Measurements from ENCODE around the gene FTH1. TPM values are rescaled to one million over a fixed set of nuclear protein-coding genes. Genes with fewer than 3 reads are reported as not detected.

Gene FTH1
- total RNA-seq, 1 experiment from 2014 or later = 3,345 TPM

- CTCF ChIA-PET = interaction anchor here (0.7 to 6.4 kb wide), 21 partner anchors 8 to 200 kb away, joined by 3 to 162 read pairs (median 6); no protein-coding TSS in a partner anchor
- BruUV-seq (replicated peaks) = no TSS peak
- Histone ChIP-seq H3K9me3 (ENCODE audit: control insufficient read depth in 1 of 2, insufficient read depth in 1 of 2, low read depth in 1 of 2, low read length in 2 of 2) (no peaks in the 10 kb centered on the region), H3K4me2 (ENCODE audit: low read length) (no peak overlapping the region), H3K4me3 (replicated peaks in 1 of 2; ENCODE audit: low read depth in 1 of 2, low read length in 2 of 2) (no peak overlapping the region), H3K9me2 (ENCODE audit: insufficient read depth) (no peaks in the 10 kb centered on the region), H3K27ac (ENCODE audit: low read depth, low read length) (no peak overlapping the region), H2AFZ (ENCODE audit: low read depth, low read length, poor library complexity, severe bottlenecking) (no peak overlapping the region), H3K27me3 (ENCODE audit: insufficient read depth, low read length) (no peaks in the 10 kb centered on the region), H3K36me3 (ENCODE audit: control insufficient read depth in 1 of 2, insufficient read depth in 2 of 2, low read length in 2 of 2) (no peaks in the 10 kb centered on the region), H3K79me2 (ENCODE audit: insufficient read depth, low read length) (no peaks in the 10 kb centered on the region), H4K20me1 (ENCODE audit: insufficient read depth) (no peaks in the 10 kb centered on the region), H3K9ac (ENCODE audit: low read length) (no peak overlapping the region), H3K4me1 (ENCODE audit: control insufficient read depth in 1 of 2, insufficient read depth in 2 of 2, low read length in 2 of 2) (peaks cover 4 to 13% of the 10 kb centered on the region in 2 experiments; a peak in 2 of 4 replicates)
- no peak for ATAC-seq
- POLR2A ChIA-PET = interaction anchor here (0.8 to 5.5 kb wide), 9 partner anchors 17 to 150 kb away, joined by 3 to 44 read pairs (median 5); partner anchors contain the start of gene FTH1
- RAD21 ChIA-PET (ENCODE audit: low non-redundant PET in 1 of 2, low total read pairs in 2 of 2, uncharacterized antibody in 2 of 2, unreplicated experiment in 2 of 2) = interaction anchor here (1.2 to 1.6 kb wide), 8 partner anchors 46 to 150 kb away, joined by 3 to 18 read pairs (median 8); no protein-coding TSS in a partner anchor
- intact Hi-C loops (cut with micrococcal nuclease) = loop anchor here (1.0 kb wide), 4 partner anchors 48 to 150 kb away; no protein-coding TSS in a partner anchor
- TF ChIP-seq SRF (IDR thresholded peaks at IDR 0.05; ENCODE audit: low read depth) = no peak
- TF ChIP-seq EZH2phosphoT487 (IDR thresholded peaks at IDR 0.05; ENCODE audit: borderline replicate concordance) = no peak
- TF ChIP-seq POLR2A (IDR thresholded peaks at IDR 0.05; ENCODE audit: borderline replicate concordance, extremely low read depth, insufficient read depth, insufficient read length) = no peak
- no peak for TF ChIP-seq RAD21 (IDR thresholded peaks at IDR 0.05; ENCODE audit: low read depth)
- no peak for TF ChIP-seq ELF1 (IDR thresholded peaks at IDR 0.05; ENCODE audit: borderline replicate concordance, low read depth)
- no peak for TF ChIP-seq ZNF274 (IDR thresholded peaks at IDR 0.05; ENCODE audit: low read depth, low read length)
- no peak for TF ChIP-seq SP1 (IDR thresholded peaks at IDR 0.05; ENCODE audit: low read depth)
- TF ChIP-seq TCF7L2 (IDR thresholded peaks at IDR 0.05; ENCODE audit: borderline replicate concordance, extremely low read depth, insufficient read depth, insufficient read length) = no peak
- TF ChIP-seq ZBTB33 (IDR thresholded peaks at IDR 0.05; ENCODE audit: extremely low read depth, insufficient replicate concordance, low read length) = no peak
- no peak for TF ChIP-seq JUND (IDR thresholded peaks at IDR 0.05)
- no peak for TF ChIP-seq CTCF (IDR thresholded peaks at IDR 0.05 in 2 of 3, conservative IDR thresholded peaks at IDR 0.05 in 1 of 3; ENCODE audit: borderline replicate concordance in 1 of 3, insufficient read depth in 1 of 3, low read depth in 2 of 3, low read length in 2 of 3)
- TF ChIP-seq REST (IDR thresholded peaks at IDR 0.05; ENCODE audit: low read depth) = no peak
- no peak for DNase-seq (ENCODE audit: low read depth, low spot score)
These were observed 20.5 kb downstream of the FTH1 start for GRCh38 chr11:61946894-61947293.
